K562 (cell line): ENCODE data around the gene MLKL. TPM values are rescaled to one million over a fixed set of nuclear protein-coding genes. Genes with fewer than 3 reads are reported as not detected.

Experiments used
- ATF7 ChIP-seq: fragments of 450-650 bp; IDR thresholded peaks from 2 replicates; pipeline ENCODE4 v1.7.1; 2014; ENCODE audit warnings: mild to moderate bottlenecking, moderate library complexity
- BRD4 ChIP-seq: fragments of 200-600 bp; sonication (generic); IDR thresholded peaks from 2 replicates; pipeline ENCODE4 v1.6.1; 2017; ENCODE audit warnings: inconsistent platforms
- CC2D1A ChIP-seq: fragments of 450-650 bp; IDR thresholded peaks from 2 replicates; pipeline ENCODE4 v1.6.1; 2017; ENCODE audit warnings: mild to moderate bottlenecking
- CEBPB ChIP-seq: fragments of 450-650 bp; IDR thresholded peaks from 2 replicates; pipeline ENCODE4 v1.6.1; 2016; ENCODE audit warnings: missing genetic modification characterization, missing compliant biosample characterization
- ELK1 ChIP-seq: sonication (generic); formaldehyde crosslinking; IDR thresholded peaks from 2 replicates; pipeline ENCODE4 v1.8.1; 2022; ENCODE audit warnings: missing genetic modification reagents
- FUS ChIP-seq: fragments of 200-400 bp; formaldehyde crosslinking; optimal IDR thresholded peaks from 2 replicates; pipeline ENCODE3; 2017; ENCODE audit warnings: low read depth, low read length
- HNRNPH1 ChIP-seq: fragments of 200-400 bp; formaldehyde crosslinking; optimal IDR thresholded peaks from 2 replicates; pipeline ENCODE3; 2017; ENCODE audit warnings: low read depth, mild to moderate bottlenecking, low read length, moderate library complexity
- NR2F6 ChIP-seq: fragments of 450-650 bp; formaldehyde crosslinking; IDR thresholded peaks from 2 replicates; pipeline ENCODE4 v1.4.0; 2020; ENCODE audit warnings: mild to moderate bottlenecking
- POLR3G ChIP-seq: IDR thresholded peaks from 2 replicates; pipeline ENCODE4 v1.6.1; 2011; ENCODE audit not compliant: insufficient read length, insufficient replicate concordance; ENCODE audit errors: extremely low read depth
- PURB ChIP-seq: sonication (generic); formaldehyde crosslinking; IDR thresholded peaks from 2 replicates; pipeline ENCODE4 v1.9.0; 2021; ENCODE audit warnings: low read depth, mild to moderate bottlenecking, missing genetic modification reagents
- SAP30 ChIP-seq: fragments of 200-600 bp; sonication (generic); IDR thresholded peaks from 2 replicates; pipeline ENCODE4 v1.6.1; 2012; ENCODE audit warnings: borderline replicate concordance, low read depth, mild to moderate bottlenecking, moderate library complexity, low read length, control low read depth, inconsistent platforms; ENCODE audit not compliant: insufficient read depth, poor library complexity, severe bottlenecking
- SLC30A9 ChIP-seq: fragments of 250-450 bp; sonication (Bioruptor Pico); IDR thresholded peaks from 2 replicates; pipeline ENCODE4 v1.8.0; 2022; ENCODE audit warnings: mild to moderate bottlenecking, moderate library complexity
- SNIP1 ChIP-seq: fragments of 450-650 bp; IDR thresholded peaks from 2 replicates; pipeline ENCODE4 v1.7.1; 2017; ENCODE audit warnings: low read depth, mild to moderate bottlenecking
- TAF7 ChIP-seq: fragments of 450-650 bp; IDR thresholded peaks from 2 replicates; pipeline ENCODE4 v1.6.1; 2016; ENCODE audit warnings: missing genetic modification characterization, missing compliant biosample characterization
- XRCC5 ChIP-seq: fragments of 200-400 bp; formaldehyde crosslinking; IDR thresholded peaks from 2 replicates; pipeline ENCODE4 v1.6.1; 2017; ENCODE audit warnings: low read depth, mild to moderate bottlenecking, low read length
- ZFP36 ChIP-seq: fragments of 150-350 bp; IDR thresholded peaks from 2 replicates; pipeline ENCODE4 v1.6.1; 2018; ENCODE audit warnings: low read length, low read depth; ENCODE audit not compliant: partially characterized antibody
- ZNF239 ChIP-seq: fragments of 250-450 bp; sonication (Bioruptor Pico); IDR thresholded peaks from 2 replicates; pipeline ENCODE4 v1.4.0; 2020; ENCODE audit warnings: mild to moderate bottlenecking
- ZNF384 ChIP-seq: IDR thresholded peaks from 2 replicates; pipeline ENCODE4 v1.6.1; 2012; ENCODE audit warnings: low read depth, low read length, improper control_type of control experiment
- ZNF551 ChIP-seq: fragments of 250-450 bp; sonication (Bioruptor Pico); IDR thresholded peaks from 2 replicates; pipeline ENCODE4 v1.5.0; 2021; ENCODE audit warnings: mild to moderate bottlenecking, moderate library complexity
- polyA plus RNA-seq, 8 experiments: library from polyadenylated mRNA; depleted of rRNA in 4 of 8; stranded (reverse) in 5 of 8; unstranded in 3 of 8; fragments of >200 nt; fragmentation: Nextera tagmentation in 2 of 8; fragmentation: Illumina TruSeq in 1 of 8; extraction: Ambion mirVana in 2 of 8; extraction: Trizol in 1 of 8; gene quantifications; 2 replicates each; pipeline versions ENCODE4 v1.2.1 to v1.2.3, GENCODE V29; 2011 to 2014; ENCODE audit warnings: inconsistent platforms in 1 of 8, missing spikeins in 1 of 8
- total RNA-seq, 7 experiments: library from RNA; depleted of rRNA in 6 of 7; stranded (reverse); fragments of >200 nt in 6 of 7; fragmentation: Illumina TruSeq in 2 of 7; extraction: Trizol in 2 of 7; gene quantifications; 2 replicates each; pipeline versions ENCODE4 v1.2.1 to v1.2.3, GENCODE V29; 2011 to 2021; ENCODE audit warnings: low replicate concordance in 1 of 7
- TF ChIP-seq, protein P1 (sequence below): fragments of 450-650 bp; IDR thresholded peaks from 2 replicates; pipeline ENCODE4 v1.6.1; 2018; ENCODE audit warnings: mild to moderate bottlenecking, low read depth; ENCODE audit not compliant: partially characterized antibody
- TF ChIP-seq, protein P2 (sequence below): sonication (generic); formaldehyde crosslinking; IDR thresholded peaks from 2 replicates; pipeline ENCODE4 v1.8.0; 2023; ENCODE audit warnings: mild to moderate bottlenecking, missing genetic modification reagents
- TF ChIP-seq, protein P3 (sequence below): sonication (generic); formaldehyde crosslinking; IDR thresholded peaks from 2 replicates; pipeline ENCODE4 v1.9.0; 2022; ENCODE audit warnings: mild to moderate bottlenecking, missing genetic modification reagents
- TF ChIP-seq, protein P4 (sequence below): sonication (generic); IDR thresholded peaks from 2 replicates; pipeline ENCODE4 v1.6.1; 2016

The MLKL gene
- total and polyA plus RNA-seq, 9 of the 15 experiments (the other 6 are each of a cell fraction or from before 2014, with no cell fraction given) = 1.6 to 6.1 (median 4.8) TPM

- TF ChIP-seq CEBPB (tag) = peak; percentile 96
- TF ChIP-seq SAP30 = no peak
- TF ChIP-seq, protein P1, sequence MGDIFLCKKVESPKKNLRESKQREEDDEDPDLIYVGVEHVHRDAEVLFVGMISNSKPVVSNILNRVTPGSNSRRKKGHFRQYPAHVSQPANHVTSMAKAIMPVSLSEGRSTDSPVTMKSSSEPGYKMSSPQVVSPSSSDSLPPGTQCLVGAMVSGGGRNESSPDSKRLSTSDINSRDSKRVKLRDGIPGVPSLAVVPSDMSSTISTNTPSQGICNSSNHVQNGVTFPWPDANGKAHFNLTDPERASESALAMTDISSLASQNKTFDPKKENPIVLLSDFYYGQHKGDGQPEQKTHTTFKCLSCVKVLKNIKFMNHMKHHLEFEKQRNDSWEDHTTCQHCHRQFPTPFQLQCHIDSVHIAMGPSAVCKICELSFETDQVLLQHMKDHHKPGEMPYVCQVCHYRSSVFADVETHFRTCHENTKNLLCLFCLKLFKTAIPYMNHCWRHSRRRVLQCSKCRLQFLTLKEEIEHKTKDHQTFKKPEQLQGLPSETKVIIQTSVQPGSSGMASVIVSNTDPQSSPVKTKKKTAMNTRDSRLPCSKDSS = no peak
- TF ChIP-seq ATF7 = peak; percentile 65
- TF ChIP-seq, protein P2, sequence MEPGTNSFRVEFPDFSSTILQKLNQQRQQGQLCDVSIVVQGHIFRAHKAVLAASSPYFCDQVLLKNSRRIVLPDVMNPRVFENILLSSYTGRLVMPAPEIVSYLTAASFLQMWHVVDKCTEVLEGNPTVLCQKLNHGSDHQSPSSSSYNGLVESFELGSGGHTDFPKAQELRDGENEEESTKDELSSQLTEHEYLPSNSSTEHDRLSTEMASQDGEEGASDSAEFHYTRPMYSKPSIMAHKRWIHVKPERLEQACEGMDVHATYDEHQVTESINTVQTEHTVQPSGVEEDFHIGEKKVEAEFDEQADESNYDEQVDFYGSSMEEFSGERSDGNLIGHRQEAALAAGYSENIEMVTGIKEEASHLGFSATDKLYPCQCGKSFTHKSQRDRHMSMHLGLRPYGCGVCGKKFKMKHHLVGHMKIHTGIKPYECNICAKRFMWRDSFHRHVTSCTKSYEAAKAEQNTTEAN (CRISPR knock-in tag) = no peak
- TF ChIP-seq POLR3G = no peak
- no peak for TF ChIP-seq NR2F6 (CRISPR knock-in tag)
- TF ChIP-seq ZNF384 = no peak
- TF ChIP-seq CC2D1A = no peak
- TF ChIP-seq HNRNPH1 = no peak
- no peak for TF ChIP-seq ELK1
- no peak for TF ChIP-seq BRD4
- TF ChIP-seq SNIP1 = no peak
- TF ChIP-seq ZFP36 = peak; percentile 20
- no peak for TF ChIP-seq ZNF551
- TF ChIP-seq ZNF239 (CRISPR knock-in tag) = no peak
- no peak for TF ChIP-seq TAF7 (tag)
- TF ChIP-seq XRCC5 = no peak
- TF ChIP-seq, protein P3, sequence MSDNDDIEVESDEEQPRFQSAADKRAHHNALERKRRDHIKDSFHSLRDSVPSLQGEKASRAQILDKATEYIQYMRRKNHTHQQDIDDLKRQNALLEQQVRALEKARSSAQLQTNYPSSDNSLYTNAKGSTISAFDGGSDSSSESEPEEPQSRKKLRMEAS = peak; percentile 43; the same call in 1 of the 2 replicates
- TF ChIP-seq, protein P4, sequence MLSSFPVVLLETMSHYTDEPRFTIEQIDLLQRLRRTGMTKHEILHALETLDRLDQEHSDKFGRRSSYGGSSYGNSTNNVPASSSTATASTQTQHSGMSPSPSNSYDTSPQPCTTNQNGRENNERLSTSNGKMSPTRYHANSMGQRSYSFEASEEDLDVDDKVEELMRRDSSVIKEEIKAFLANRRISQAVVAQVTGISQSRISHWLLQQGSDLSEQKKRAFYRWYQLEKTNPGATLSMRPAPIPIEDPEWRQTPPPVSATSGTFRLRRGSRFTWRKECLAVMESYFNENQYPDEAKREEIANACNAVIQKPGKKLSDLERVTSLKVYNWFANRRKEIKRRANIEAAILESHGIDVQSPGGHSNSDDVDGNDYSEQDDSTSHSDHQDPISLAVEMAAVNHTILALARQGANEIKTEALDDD = no peak
- TF ChIP-seq SLC30A9 (CRISPR knock-in tag) = no peak
- TF ChIP-seq PURB (CRISPR knock-in tag) = no peak
- no peak for TF ChIP-seq FUS
Observed at GRCh38 chr16:74695450-74696422, 4.9 kb downstream of the MLKL start (continued).
